HG03354 (cell line): ENCODE data around the gene PLEKHG5.

Experiments
- ATAC-seq: cut with Tn5 transposase; IDR thresholded peaks from one replicate; pipeline ENCODE4 v1.9.1; 2021; ENCODE audit warnings: mild to moderate bottlenecking; ENCODE audit not compliant: unreplicated experiment, poor library complexity, severe bottlenecking

PLEKHG5 gene

DNA sequence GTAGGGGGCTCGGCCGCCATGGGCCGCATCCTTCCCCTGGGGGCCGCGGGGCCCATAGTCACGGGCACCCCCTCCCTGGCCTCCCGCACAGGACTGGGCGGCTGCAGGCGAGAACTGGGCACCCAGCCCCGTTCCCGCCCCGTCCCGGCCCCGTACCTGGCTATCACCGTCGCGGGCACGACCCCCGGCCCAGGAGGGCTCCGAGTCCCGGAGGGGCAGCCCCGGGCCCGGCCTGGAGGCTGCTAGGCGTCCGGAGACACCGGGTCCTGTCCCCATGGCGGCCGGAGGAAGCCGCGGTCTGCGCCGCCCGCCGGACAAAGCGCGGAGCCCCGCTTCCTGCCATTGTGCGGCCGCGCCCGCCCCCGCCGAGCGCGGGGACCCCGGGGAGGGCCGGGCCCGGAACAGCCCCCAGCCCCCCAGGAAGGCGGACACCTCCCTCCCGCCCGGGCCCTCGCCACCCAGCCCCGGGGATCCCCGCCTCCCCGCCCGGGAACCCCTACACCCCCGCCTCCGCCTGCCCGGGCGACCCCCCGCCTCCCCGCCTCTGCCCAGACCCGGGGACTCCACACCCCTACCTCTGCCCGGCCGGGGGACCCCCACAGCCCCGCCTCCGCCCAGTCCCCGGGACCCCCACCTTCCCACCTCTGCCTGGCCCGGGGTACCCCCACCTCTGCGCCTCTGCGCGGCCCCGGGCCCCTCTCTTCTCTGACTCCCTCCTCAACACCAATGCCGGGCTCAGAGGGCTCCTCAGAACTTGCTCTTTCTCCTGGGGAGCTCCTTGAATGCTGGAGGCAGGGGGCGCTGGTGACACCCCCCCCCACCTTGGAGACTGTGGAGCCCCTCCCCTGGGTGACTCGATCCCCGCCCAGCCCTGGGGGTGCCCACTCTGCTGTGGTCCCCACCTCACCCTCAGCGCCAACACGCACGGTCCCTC is 6.0 kb downstream of the PLEKHG5 start:
- no peak for ATAC-seq

DNA sequence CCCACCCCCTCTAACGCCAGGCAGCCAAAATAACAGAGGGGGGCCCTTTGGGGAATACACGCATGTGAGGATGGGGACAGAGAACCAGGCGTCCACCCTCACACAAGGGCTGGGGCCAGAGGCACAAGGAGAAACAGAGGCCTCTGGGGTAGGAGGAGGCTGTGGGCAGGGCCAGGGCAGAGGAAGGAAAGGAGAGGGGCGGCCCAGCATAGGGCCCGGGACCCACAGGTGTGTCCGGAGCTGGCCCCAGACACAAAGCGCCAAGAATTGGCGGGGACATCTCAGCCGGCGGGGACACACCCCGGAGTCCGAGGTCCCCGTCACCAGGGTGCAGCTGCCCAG is 6.7 kb downstream of the PLEKHG5 start:
- ATAC-seq, result no peak

DNA sequence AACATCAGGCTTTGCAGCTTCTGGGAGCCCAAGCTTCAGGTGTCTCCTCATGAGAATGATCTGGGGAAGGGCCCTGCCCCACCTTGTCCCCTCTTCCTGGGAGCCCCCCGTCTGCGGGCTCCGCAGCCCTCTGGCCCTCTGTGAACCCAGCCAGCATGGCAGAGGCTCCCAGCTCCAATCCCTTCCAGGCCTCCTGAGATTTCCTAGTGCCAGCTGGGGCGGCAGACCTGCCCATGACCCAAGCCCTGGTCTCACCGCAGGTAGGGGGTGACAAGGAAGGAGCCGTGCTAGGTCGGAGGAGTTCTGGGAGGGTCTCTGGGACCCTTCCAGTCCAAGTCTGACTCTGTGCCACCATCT is 7.7 kb downstream of the PLEKHG5 start:
- ATAC-seq, result no peak

DNA sequence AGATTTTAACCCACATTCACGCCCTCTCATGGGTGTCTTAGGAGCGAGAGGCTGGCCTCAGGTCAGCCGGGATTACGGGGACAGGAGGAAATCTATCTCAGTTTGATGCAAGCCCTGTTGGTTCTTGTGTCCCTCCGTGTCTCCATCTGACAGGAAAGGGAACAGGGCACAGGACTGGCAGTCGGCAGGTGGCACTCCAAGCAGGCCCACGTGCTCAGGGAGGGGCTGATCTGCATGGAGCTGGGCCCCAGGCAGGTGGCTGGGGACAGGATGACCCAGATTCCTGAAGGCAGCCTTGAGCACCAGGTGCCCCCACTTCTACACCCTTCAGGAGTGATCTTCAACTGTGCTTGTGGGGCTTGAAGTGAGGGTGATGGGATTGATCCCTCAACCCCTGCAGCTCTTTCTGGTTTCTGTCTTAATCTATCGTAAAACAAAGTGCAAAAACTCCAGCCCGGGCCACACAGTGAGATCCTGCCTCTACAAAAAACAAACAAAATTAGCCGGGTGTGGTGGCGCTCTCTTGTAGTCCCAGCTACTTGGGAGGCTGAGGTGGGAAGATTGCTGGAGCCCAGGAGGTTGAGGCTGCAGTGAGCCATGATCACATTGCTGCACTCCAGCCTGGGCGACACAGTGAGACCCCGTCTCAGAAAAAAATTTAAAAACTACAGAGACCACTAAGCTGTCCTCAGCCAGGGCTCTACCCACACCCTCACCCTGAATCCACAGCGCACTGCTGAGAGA is 8.3 kb downstream of the PLEKHG5 start:
- no peak for ATAC-seq

DNA sequence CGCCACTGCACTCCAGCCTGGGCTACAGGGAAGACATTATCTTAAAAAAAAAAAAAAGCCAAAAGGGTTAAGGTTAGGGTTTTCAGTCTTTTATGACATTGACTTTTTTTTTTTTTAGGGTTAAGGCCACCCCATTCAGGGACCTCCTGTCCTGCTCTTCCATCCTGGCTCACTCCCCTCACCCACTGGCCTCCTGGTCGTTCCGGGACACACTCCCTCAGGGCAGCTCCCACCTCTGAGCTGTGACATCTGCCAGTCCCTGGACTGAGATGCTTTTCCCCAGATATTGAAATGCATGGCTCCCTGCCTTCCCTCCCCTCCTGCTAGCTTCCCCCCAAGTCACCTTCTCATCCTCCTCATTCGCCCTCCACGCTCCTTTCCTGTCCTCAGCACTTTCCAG is 9.6 kb downstream of the PLEKHG5 start:
- ATAC-seq, result no peak

DNA sequence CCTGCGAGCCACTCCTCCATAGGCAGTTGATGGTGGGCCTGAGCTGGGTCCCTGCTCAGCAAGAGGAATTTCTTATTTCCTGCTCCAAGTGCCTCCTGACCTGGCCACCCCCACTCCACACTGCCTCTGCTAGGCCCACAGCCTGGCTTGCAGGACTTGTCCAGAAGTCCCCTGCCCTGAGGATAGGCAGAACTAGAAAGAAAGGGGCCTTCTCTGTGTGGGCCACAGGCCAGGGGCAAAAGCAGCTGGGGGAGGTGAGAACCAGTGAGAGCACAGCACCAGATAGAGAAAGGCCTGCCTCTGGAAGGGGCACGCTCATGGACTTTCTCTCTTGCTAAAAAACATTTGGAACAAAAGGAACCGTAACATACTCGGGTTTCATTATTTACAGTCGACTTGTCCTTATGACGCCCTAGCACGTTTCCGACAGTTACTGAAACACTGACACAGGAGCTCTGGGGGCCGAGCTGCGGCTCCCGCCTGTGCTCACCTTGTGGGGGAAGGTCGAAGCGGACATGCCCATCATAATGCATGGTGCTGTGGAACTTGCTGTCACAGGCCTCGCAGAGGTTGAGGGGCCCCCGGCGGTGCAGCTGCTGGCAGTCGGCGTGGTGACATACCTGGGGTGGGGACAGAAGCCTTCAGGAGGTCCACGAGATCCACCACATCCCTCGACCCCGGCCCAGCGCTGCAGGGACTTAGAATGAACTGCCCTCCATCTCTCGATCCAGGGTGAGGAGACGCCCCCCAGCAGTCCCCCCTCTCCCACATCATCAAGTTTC is 14.2 kb downstream of the PLEKHG5 start:
- ATAC-seq, result no peak

DNA sequence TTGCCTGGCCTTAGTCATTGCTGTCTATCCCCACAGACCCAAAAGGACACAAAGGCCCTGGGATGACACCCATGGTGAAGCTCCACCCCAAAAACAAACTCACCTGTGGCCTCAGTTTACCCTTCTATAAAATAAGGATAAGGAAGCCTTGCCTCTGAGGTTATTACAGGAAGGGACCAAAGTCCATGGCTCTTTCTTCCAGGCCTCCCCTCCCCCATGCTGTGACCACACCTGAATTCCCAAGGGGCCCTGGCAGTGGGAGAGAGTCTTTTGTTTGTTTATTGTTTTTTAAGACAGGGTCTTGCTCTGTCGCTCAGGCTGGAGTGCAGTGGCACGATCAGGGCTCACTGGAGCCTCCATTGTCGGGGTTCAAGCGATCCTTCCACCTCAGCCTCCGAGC is 15.0 kb downstream of the PLEKHG5 start:
- no peak for ATAC-seq

DNA sequence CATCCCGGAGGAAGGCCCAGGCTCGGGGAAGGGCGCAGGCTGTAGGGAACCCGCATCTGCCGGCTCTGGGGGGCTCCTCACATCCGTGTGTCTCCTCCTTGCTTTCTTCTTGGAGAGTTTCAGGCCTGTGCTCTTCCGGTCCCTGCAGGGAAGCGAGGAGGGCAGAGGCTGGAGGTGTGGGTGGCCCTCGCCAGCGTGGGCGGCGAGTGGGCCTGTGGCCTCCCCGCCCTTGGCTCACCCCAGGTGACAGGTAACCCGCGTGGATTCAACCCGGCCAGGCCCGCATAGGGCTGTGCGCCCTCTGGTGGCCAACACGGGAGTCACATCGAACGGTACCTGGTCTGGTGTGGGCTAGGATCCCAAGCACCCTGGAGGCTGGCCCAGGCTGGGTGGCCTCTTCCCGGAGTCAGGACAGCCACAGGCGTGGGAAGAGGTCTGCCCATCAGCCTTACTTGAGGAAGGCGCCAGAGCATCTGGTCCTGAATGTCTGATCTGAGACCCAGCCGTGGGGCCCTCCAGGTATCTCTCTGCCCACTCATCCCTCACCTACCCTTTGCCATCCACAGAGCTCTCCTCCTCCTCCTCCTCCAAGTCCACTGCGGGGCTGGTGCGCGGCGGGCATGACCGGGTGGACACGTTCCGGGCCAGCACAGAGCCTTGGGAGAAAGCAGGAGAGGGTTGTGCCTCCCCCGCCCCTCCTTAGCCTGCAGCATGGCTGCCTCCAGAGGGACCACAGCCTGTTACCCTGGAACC is 15.9 kb downstream of the PLEKHG5 start:
- ATAC-seq, result peak; percentile 56

DNA sequence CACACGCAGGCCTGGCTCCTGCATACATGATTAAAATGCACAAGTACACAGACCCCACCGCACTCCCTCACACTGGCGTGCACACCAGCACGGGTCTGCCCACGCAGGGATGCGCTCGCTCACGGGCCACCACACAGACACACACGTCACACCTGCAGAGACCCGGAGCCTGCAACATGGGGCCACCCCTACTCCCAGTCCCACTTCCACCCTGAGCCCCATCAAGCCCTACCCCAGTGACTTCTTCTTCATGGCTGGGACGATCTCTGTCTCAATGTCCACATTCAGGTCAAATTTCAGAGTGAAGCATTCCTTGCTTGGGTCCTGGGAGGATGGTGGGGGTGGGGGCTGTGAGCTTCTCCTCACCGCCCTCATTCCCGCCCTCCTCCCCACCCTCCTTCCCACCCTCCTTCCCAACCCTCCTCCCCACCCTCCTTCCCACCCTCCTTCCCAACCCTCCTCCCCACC is 16.6 kb downstream of the PLEKHG5 start:
- ATAC-seq, result no peak

DNA sequence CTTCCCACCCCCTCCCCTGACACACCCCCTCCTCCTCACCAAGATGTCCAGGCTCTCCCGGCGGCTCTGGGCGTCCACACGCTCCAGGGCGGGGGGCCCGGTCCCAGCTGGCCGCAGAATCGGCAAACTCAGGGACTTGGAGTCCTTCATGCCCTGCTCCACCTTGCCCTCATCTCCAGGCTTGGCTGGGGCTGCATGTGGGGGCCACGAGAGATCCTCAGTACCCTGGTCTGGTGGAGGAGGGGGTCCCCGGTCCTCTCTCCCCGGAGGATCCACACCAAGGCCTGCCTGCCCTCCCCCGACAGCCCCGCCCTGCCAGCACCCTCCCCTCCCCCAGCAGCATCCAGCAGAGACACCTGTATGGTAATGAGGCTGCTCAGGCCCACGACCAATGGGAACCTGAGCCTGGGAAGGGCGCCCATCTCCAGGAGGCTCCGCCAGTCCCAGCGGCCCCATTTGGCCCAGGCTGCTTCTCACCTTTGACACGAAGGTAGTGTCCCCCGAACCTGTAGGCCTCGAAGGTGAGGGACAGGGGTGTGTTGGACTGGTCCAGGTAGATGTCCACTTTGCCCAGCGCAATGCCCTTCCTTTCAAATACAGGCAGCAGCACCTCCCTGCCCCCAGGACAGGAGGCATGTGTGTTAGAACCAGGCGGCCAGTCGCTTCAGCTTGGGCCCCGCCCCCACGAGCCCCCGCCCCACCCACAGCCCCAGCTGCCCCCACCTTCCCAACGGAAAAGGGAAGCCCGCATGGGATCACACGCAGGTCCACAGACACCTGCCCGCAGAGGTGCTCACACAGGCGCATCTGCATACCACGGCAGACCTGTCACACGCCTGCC is 17.3 kb downstream of the PLEKHG5 start:
- no peak for ATAC-seq

DNA sequence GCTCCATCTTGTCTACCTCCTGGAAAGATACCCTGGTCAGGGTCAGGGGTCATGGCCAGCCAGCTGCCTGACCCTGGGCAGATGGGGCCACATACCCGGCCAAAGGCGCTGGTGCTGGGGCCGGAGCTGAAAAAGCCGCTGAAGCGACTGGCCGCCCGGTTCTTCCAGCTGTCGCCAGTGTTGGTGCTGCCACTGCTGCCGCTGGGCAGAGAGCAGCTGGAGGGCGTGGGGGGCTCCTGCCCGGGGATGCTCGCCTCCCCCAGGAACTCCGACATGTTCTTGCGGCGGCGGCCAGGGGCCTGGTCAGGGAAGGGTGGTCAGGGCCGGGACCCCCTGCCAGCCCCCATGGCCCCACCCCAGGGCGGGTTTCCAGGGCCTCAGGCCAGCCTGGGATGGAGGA is 18.3 kb downstream of the PLEKHG5 start:
- ATAC-seq, result no peak

DNA sequence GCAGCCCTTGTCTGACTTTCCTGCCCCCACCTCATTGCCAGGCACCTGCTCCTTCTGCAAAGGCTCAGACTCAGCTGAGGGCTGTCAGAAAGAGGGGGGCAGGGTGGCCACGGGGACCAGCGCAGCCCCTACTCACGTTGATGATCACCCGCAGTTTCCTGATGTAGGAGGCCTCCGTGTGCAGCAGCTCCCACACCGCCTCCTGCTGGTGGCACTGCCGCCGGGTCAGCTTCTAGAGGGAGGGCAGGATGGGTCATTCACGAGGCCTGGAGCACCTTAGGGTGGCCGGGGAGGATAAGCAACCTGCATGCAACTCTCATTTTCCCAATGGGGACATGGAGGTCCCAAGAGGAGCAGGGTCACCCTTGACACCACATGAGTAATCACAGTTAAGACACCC is 19.1 kb downstream of the PLEKHG5 start:
- ATAC-seq, result no peak

DNA sequence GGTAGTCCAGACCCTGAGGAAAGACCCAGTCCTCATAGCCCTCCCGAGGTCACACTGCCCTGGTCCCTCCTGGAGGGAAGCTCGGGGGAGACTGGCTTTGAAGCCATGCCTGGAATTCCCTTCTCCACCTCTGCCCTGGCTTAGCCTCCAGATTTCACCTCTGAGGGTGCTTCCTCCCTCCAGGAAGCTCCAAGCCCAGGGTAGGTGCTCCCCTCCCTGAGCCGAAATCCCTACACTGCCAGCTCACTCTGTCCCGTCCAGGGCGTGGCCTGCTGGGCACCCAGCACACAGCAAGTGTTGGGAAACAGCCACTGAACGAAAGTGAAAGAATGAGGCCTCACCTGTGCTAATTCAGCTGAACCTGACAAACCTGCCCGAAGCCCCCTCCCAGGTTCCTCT is 19.5 kb downstream of the PLEKHG5 start:
- ATAC-seq, result no peak

DNA sequence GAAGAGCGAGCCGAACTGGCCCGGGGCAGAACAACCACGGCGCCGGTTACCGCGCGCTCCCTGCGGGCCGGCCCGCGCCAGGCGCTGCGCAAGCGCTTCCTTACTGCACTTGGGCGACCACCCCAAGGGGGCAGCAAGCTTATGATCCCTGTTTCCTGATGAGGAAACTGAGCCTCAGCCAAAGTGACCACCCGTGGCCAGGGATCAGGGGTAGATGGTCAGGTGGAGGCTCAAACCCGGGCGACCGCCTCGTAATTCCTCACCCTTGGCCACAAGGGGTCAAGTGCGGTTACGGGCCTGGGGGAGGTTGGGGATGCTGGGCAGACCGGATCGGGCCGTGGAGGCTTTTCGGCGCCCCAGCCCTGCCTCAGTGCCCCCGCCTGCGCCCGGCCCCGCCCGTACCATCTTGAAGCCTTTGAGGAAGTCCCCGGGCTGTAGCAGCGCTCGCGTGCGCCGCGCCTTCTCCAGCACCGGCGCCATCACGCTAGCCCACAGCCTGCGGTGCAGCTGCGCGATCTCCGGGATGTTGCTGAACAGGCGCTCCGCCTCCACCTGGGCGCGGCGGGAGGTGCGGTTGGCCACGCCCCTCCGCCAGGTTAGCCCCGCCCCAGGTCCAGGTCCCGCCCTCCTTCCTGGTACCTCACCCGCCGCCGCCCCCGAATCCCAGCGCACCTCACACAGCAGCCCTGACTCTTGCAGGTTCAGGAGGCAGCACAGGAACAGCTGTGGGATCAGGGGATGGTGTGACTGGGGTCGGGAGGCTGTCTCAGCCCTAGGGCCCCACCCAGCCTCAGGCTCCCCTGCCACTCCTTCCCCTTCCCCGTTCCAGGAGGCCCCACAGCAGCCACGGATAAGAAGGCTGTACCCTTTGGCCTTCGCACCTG is 20.1 kb downstream of the PLEKHG5 start:
- ATAC-seq, result no peak

DNA sequence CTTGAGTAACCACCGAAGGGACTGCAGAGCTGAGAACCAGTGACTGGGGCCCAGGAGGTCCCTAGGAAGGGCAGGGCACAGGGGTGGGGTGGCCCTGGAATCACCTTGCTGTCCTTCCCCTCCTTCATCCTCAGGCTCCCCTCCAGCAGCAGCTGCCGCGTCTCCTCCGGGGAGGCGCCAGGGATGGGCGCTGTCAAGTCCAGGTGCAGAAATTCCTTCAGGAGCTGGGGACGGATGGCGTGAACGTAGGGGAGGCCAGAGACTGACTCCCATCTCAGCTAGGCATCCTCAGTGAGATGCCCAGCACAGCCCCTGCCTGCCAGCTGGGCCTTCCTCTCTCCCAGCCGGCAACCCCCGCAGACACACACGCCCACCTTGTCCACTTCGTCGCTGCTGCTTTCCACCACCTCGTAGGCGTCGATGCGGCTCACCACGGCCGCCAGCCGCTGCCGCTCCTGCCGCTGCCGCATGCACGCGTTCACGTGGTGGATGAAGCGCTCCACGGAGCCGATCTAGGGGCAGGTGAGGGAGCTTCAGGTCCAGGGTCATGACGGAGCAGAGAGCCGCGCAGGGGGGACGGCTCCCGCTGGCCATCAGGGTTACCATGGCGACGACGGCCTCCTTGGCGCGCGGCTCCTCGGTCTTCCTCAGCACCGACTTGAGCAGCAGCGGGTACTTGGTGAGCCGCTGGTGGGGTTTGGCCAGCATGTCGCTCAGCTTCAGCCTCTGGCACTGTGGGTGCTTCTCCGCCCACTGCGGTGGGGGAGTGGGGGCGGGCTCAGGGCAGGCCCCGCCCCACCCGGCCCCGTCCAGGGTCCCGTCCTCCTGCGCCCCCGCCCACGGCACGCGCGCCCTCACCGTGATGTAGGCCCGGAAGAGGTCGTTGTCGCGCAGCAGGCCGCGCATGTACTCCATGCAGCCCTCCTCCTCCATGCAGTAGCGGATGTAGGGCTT is 21.1 kb downstream of the PLEKHG5 start:
- ATAC-seq, result no peak

DNA sequence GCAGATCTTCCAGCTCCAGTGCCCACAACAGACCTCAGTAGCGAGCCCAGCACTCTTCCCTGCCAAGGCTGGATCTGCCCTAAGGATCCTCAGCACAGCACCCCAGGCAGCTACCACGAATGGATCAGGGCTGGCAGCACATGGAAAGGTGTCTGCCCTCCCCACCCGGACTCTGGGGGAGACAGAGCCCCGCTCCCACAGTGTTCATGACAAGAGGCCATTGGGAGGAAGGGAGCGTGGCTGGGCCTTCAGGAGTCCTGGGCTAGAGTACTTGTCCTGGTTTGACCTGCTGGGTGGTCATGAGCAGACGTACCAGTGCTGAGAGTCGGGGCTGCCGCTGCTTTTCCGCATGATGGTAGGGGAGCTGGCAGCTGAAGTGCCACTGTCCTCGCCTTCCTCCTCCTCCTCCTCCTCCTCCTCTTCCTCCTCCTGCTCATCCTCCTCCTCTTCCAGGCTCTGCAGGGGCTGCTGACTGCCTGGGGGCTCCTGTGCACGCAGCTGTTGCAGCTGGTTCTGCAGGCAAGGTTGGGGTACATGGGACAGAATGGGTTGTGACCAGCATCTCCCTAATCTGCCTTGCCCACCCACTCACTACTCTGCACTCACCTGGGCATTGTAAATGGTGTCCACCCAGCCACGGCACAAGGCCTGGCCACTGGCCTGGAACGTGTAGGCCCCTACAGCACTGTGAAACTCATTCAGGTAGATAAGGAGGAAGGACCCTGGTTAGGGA is 22.6 kb downstream of the PLEKHG5 start:
- ATAC-seq, result no peak
